ACC112 (cell line): ENCODE measurements around the gene SLF2.

Experiments
- H2AFZ ChIP-seq: fragments of 200-600 bp; sonication (generic); one replicate; pipeline ENCODE4 v1.6.0; 2017; ENCODE audit warnings: antibody characterized with exemption, low read length; ENCODE audit not compliant: unreplicated experiment
- H3K27ac ChIP-seq: fragments of 200-600 bp; sonication (generic); 2 replicates; pipeline ENCODE4 v1.5.1; 2014; ENCODE audit warnings: low read depth, mild to moderate bottlenecking, antibody characterized with exemption, low read length, moderate library complexity
- H3K27me3 ChIP-seq: fragments of 200-600 bp; sonication (generic); 2 replicates; pipeline ENCODE4 v1.6.1; 2014; ENCODE audit warnings: mild to moderate bottlenecking, antibody characterized with exemption, low read length, moderate library complexity, mixed read lengths; ENCODE audit not compliant: insufficient read depth
- H3K36me3 ChIP-seq: fragments of 200-600 bp; sonication (generic); 2 replicates; pipeline ENCODE4 v1.6.1; 2016; ENCODE audit warnings: mild to moderate bottlenecking, antibody characterized with exemption, low read length, moderate library complexity, mixed read lengths; ENCODE audit not compliant: insufficient read depth
- H3K4me1 ChIP-seq: fragments of 200-600 bp; sonication (generic); one replicate; pipeline ENCODE4 v1.6.1; 2016; ENCODE audit warnings: low read length, mixed read lengths; ENCODE audit not compliant: insufficient read depth, unreplicated experiment, control insufficient read depth
- H3K4me3 ChIP-seq: fragments of 200-600 bp; sonication (generic); 2 replicates; pipeline ENCODE4 v1.5.1; 2014; ENCODE audit warnings: mild to moderate bottlenecking, low read depth, low read length
- H3K79me2 ChIP-seq: fragments of 200-600 bp; sonication (generic); one replicate; pipeline ENCODE4 v1.6.0; 2016; ENCODE audit warnings: low read length; ENCODE audit not compliant: control insufficient read depth, unreplicated experiment, insufficient read depth

The SLF2 gene

DNA sequence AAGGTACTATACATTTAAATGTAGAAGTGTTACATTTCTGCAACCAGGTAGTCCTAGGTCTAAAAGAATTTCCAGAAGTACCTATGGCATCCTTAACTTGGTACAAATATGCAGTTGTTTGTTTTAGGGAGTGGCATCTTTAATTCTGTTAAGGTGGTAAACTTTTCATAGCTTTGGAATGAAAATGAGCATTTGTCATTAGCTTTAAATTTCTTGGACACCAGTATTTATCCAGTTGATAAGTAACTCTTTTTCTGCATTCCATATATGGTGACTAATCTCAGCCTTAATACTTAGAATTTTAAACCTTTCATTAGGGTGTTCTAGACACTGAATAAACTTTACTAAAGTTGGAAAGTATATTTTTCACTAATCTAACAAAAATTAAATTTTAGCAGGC lies 10.8 kb downstream of the SLF2 start:
- no peaks in the 10 kb centered on the region for H3K27me3 ChIP-seq
- no peak overlapping the region for H3K27ac ChIP-seq
- H3K4me1 ChIP-seq = no peaks in the 10 kb centered on the region
- peaks cover 54% of the 10 kb centered on the region for H3K36me3 ChIP-seq
- no peak overlapping the region for H2AFZ ChIP-seq
- H3K4me3 ChIP-seq = no peak overlapping the region
- H3K79me2 ChIP-seq = no peaks in the 10 kb centered on the region

DNA sequence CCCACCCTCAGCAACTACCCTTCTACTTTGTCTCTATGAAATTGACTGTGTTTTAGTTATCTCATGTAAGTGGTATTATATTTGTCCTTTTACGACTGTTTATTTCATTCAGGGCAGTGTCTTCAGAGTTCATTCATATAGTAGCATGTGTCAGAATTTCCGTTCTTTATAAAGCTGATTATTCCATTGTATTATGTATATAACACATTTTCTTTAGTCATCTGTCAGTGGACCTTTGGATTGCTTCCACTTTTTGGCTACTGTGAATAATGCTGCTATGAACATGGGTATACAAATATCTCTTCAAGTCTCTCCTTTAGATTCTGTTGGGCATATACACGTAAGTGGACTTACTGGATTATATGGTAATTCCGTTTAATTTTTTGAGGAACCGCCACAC lies 14.5 kb downstream of the SLF2 start:
- Histone ChIP-seq H3K27me3 (no peaks in the 10 kb centered on the region), H2AFZ (no peak overlapping the region), H3K36me3 (peaks cover 65% of the 10 kb centered on the region), H3K4me3 (no peak overlapping the region), H3K4me1 (no peaks in the 10 kb centered on the region), H3K79me2 (no peaks in the 10 kb centered on the region), H3K27ac (no peak overlapping the region)

DNA sequence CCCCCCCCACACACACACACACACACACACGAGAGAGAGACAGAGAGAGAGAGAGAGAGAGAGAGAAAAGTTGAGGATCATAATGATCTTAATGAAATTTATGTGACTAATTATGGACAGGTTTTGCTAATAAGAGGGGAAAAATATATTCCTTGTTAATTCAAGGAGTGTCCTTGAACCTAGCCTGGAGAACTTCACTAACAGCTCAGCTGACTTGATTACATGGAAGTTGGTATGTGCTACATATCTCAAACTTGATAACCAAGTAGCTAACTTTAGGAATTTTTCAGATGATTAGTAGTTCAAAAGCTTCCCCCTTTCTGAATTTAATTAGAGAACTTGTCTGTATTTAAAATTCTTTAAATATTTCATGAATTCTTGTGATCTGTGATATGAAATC lies 15.3 kb downstream of the SLF2 start:
- H3K4me1 ChIP-seq = no peaks in the 10 kb centered on the region

DNA sequence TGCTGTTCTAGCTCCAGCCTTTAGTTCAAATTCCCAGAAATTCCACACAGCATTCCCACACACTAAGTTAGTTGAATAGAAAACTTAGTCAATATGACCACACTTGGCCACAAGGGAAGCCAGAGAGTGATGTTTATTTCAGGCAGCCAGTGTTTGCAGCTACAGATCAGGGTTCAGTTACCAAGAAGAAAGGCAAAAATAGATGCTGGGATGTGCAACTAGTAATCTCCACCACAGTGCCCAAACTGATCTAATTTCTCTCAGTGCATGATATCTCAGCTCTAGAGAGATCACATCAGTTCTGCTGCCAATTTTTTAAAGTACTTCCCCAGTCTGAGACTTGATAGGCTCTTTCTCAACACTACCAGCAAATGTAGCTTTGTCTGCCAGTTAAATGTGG lies 17.6 kb downstream of the SLF2 start:
- no peak overlapping the region for H2AFZ ChIP-seq
- no peaks in the 10 kb centered on the region for H3K27me3 ChIP-seq
- H3K4me1 ChIP-seq = no peaks in the 10 kb centered on the region
- H3K36me3 ChIP-seq = peaks cover 59% of the 10 kb centered on the region
- no peak overlapping the region for H3K27ac ChIP-seq
- H3K4me3 ChIP-seq = no peak overlapping the region
- no peaks in the 10 kb centered on the region for H3K79me2 ChIP-seq

More for the DNA sequence above, 15.3 kb downstream of the SLF2 start:
- H3K27me3 ChIP-seq = no peaks in the 10 kb centered on the region
- H3K79me2 ChIP-seq = no peaks in the 10 kb centered on the region
- H3K27ac ChIP-seq = no peak overlapping the region
- H3K36me3 ChIP-seq = peaks cover 68% of the 10 kb centered on the region
- H3K4me3 ChIP-seq = no peak overlapping the region
- no peak overlapping the region for H2AFZ ChIP-seq

DNA sequence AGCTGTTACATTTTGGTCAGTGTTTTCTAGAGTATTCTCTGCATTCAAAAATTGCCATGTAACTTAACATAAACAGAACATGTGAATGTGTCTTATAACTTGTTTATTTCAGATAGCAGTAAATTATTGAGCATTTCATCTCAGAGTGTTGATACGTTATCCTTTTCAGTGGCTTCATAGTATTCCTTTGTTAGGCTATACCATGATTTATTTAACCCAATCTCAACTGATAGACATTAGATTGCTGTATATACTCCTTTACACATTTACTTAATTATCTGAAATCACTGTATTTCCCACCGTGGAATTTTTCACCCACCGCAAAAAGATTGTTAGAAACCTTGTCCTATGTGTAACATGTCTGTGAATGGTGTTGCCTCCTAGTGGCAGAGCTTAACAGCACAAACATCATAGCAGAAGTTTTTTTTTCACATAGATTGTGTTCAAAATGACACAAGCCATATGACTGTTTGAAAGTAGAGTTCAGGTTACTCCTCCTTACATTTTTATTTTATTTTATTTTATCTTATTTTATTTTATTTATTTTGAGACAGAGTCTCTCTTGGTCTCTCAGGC lies 21.4 kb downstream of the SLF2 start:
- Histone ChIP-seq H3K4me3 (no peak overlapping the region), H3K27ac (no peak overlapping the region), H2AFZ (no peak overlapping the region), H3K36me3 (peaks cover 42% of the 10 kb centered on the region), H3K27me3 (no peaks in the 10 kb centered on the region), H3K4me1 (no peaks in the 10 kb centered on the region), H3K79me2 (no peaks in the 10 kb centered on the region)

DNA sequence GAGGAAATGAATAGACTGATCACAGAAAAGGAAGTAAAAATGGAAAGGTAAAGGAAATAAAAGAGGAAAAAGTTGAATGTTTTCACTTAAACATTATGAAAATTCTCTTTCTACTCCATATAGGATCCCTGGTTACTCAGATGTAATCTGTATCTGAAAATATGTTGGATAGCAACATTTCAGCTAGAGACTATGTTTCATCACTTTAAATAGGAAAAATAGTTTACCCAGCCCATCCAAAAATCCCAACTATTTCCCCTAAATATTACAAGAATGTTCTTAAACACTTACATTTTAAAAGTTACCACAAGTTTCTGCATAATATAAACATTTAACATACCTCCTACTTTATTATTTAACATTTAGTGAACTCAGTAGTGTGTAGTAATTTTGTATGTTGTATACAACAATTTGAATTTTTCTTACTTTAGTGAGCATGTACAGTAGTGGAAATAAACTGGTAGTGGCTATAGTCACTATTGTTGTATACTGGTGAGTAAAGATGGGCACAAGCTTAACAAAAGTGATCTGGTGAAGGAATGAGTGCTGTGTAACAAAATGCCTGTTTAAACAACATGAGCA lies 27.1 kb downstream of the SLF2 start:
- peaks cover 41% of the 10 kb centered on the region for H3K36me3 ChIP-seq
- no peak overlapping the region for H2AFZ ChIP-seq
- H3K4me1 ChIP-seq = no peaks in the 10 kb centered on the region
- no peaks in the 10 kb centered on the region for H3K27me3 ChIP-seq
- H3K79me2 ChIP-seq = no peaks in the 10 kb centered on the region
- H3K4me3 ChIP-seq = no peak overlapping the region
- H3K27ac ChIP-seq = no peak overlapping the region

DNA sequence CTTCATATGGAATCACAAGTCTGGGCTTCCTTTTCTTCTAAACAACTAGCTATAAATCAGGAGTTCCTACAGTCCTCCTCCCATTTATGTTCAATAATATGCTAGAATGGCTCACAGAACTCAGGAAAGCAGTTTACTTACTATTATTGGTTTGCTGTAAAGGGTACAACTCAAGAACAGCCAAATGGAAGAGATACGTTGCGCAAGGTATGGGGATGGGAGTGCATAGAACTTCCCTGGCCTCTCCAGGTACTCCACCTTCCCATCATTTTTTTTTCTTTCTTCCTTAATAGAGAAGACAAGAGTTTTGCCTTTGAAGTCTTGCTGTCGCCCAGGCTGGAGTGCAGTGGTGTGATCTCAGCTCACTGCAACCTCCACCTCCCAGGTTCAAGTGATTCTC lies 29.5 kb downstream of the SLF2 start:
- H2AFZ ChIP-seq = no peak overlapping the region
- no peaks in the 10 kb centered on the region for H3K4me1 ChIP-seq
- H3K4me3 ChIP-seq = no peak overlapping the region
- no peak overlapping the region for H3K27ac ChIP-seq
- no peaks in the 10 kb centered on the region for H3K79me2 ChIP-seq
- H3K36me3 ChIP-seq = peaks cover 51% of the 10 kb centered on the region
- H3K27me3 ChIP-seq = no peaks in the 10 kb centered on the region

DNA sequence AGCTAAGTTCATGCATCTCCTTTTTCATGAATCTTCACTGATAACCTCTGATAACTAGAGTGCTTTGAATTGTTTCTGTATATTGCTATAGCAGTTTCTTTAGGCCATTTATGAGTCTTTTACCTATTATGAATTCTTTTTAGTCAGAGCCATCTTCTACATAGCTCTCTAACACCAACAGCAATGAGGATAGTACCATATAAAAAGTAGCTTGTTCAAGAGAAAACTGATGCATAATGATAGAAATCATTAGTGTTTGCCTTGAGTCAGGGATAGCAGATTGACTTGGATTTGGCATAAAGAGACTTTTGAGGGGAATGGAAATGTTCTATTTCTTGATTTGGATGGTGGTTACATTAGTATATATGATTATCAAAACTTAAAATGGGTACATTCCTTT lies 30.7 kb downstream of the SLF2 start:
- peaks cover 54% of the 10 kb centered on the region for H3K36me3 ChIP-seq

DNA sequence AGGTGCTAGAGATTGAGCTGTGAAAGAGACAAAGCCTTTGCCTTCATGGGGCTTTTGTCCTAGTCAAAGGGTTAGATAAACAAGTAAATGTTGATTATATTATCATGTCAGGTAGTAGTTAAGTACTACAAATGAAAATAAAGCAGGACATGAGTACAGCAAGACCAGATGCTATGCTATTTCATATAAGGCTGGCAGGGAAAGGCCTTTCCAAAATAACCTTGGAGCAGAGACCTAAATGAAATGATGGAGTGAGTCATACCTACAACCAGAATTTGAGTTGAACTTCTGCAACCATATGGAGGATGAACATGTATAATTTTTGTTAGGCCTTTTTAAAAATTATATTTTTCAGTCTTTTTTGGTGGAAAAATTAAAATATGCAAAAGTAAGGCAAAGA lies 33.0 kb downstream of the SLF2 start:
- H3K4me1 ChIP-seq = no peaks in the 10 kb centered on the region
- H2AFZ ChIP-seq = no peak overlapping the region
- no peaks in the 10 kb centered on the region for H3K79me2 ChIP-seq
- H3K27me3 ChIP-seq = no peaks in the 10 kb centered on the region
- no peak overlapping the region for H3K4me3 ChIP-seq
- H3K36me3 ChIP-seq = peaks cover 52% of the 10 kb centered on the region
- H3K27ac ChIP-seq = no peak overlapping the region

More for the DNA sequence above, 30.7 kb downstream of the SLF2 start:
- no peak overlapping the region for H3K4me3 ChIP-seq
- no peak overlapping the region for H2AFZ ChIP-seq
- H3K27me3 ChIP-seq = no peaks in the 10 kb centered on the region
- H3K4me1 ChIP-seq = no peaks in the 10 kb centered on the region
- H3K79me2 ChIP-seq = no peaks in the 10 kb centered on the region
- H3K27ac ChIP-seq = no peak overlapping the region

DNA sequence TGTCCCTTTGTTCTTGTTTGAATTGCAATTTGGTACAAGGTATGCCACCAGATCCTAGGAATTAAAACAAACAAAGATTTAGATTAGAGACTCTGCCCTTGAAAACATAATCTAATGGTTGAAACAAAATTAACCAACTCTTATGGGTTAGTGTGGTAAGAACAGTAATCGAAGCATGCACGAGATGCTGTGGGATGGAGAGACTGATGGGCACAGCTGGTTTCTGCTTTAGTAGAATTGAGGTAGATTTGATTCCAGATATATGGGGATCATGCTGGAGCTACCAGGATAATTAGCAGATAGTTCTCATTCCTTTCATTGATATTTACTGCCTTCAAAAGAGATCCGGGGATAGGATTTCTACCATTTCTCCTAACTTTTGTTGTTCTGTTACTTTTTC lies 36.2 kb downstream of the SLF2 start:
- Histone ChIP-seq H3K79me2 (no peaks in the 10 kb centered on the region), H3K4me3 (no peak overlapping the region), H2AFZ (no peak overlapping the region), H3K36me3 (peaks cover 37% of the 10 kb centered on the region), H3K27me3 (no peaks in the 10 kb centered on the region), H3K27ac (no peak overlapping the region), H3K4me1 (no peaks in the 10 kb centered on the region)

DNA sequence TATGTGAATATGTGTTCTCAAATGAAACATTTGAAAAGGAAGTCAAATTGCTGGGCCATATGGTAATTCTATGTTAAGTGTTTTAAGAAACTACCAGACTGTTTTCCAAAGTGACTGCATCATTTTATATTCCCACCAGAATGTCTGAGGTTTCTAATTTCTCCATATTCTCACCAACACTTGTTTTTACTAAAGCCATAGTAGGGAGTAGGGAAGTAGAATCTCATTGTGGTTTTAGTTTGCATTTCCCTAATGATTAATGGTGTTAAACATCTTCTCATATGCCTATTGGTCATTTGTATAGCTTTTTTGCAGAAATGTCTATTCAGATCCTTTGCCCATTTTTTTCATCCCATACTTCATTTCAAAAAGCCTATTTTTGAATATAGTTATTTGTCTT lies 47.5 kb downstream of the SLF2 start:
- Histone ChIP-seq H3K36me3 (peaks cover 34% of the 10 kb centered on the region), H3K27me3 (no peaks in the 10 kb centered on the region), H3K79me2 (no peaks in the 10 kb centered on the region), H2AFZ (no peak overlapping the region), H3K4me3 (no peak overlapping the region), H3K27ac (no peak overlapping the region), H3K4me1 (no peaks in the 10 kb centered on the region)
